GM21367 (cell line): Measurements from ENCODE around the gene CDC14B.
"Not testable (repeated sequence)": the region's sequence is repeated elsewhere in the genome, so short reads cannot be mapped to it uniquely, and the experiment has no call there.

Experiments used
- ATAC-seq: cut with Tn5 transposase; IDR thresholded peaks from one replicate; pipeline ENCODE4 v1.9.1; 2021; ENCODE audit not compliant: unreplicated experiment

CDC14B gene

GRCh38 chr9:96587338-96588315 is 32.0 kb downstream of the CDC14B start:
- no peak for ATAC-seq

- ATAC-seq, result no peak
These were observed 34.2 kb downstream of the CDC14B start for GRCh38 chr9:96585426-96585825.

GRCh38 chr9:96582199-96582598 is 37.4 kb downstream of the CDC14B start:
- ATAC-seq, result not testable (repeated sequence)

GRCh38 chr9:96581786-96582185 is 37.9 kb downstream of the CDC14B start:
- no peak for ATAC-seq

GRCh38 chr9:96581301-96581700 is 38.3 kb downstream of the CDC14B start:
- no peak for ATAC-seq

GRCh38 chr9:96574931-96575351 is 44.7 kb downstream of the CDC14B start:
- no peak for ATAC-seq

GRCh38 chr9:96574455-96574854 is 45.2 kb downstream of the CDC14B start:
- no peak for ATAC-seq

- ATAC-seq, result peak; percentile 21
These were observed 52.4 kb downstream of the CDC14B start for GRCh38 chr9:96567203-96567700.

GRCh38 chr9:96566498-96567202 is 53.0 kb downstream of the CDC14B start:
- ATAC-seq, result peak; percentile 84

- ATAC-seq, result no peak
These were observed 53.8 kb downstream of the CDC14B start for GRCh38 chr9:96565671-96566497.

GRCh38 chr9:96564217-96564616 is 55.4 kb downstream of the CDC14B start:
- no peak for ATAC-seq

- ATAC-seq, result no peak
These were observed 60.2 kb downstream of the CDC14B start for GRCh38 chr9:96559339-96559943.

GRCh38 chr9:96557921-96558320 is 61.7 kb downstream of the CDC14B start:
- ATAC-seq, result no peak

GRCh38 chr9:96556701-96557461 is 62.8 kb downstream of the CDC14B start:
- ATAC-seq, result no peak

GRCh38 chr9:96555567-96556386 is 63.9 kb downstream of the CDC14B start:
- ATAC-seq, result no peak

- no peak for ATAC-seq
These were observed 64.7 kb downstream of the CDC14B start for GRCh38 chr9:96554801-96555566.

- ATAC-seq, result no peak
These were observed 65.3 kb downstream of the CDC14B start for GRCh38 chr9:96554326-96554725.

GRCh38 chr9:96553070-96553469 is 66.6 kb downstream of the CDC14B start:
- ATAC-seq, result no peak
